GM06990 (cell line): Measurements from ENCODE around the gene RHEB.

Experiments
- DNase-seq: peaks from one replicate; pipeline ENCODE4 v3.0.0-alpha.2; 2011; ENCODE audit not compliant: insufficient read length; ENCODE audit errors: extremely low read depth
- H3K27me3 ChIP-seq: replicated peaks from 2 replicates; pipeline ENCODE4 v1.6.0; 2011; ENCODE audit warnings: low read length; ENCODE audit not compliant: control insufficient read depth, insufficient read depth
- H3K36me3 ChIP-seq: 2 replicates; pipeline ENCODE4 v1.5.1; 2011; ENCODE audit warnings: low read length; ENCODE audit not compliant: control insufficient read depth, insufficient read depth
- H3K4me3 ChIP-seq: replicated peaks from 2 replicates; pipeline ENCODE4 v1.5.1; 2011; ENCODE audit warnings: low read depth, mild to moderate bottlenecking, control low read depth, low read length
- TF ChIP-seq, protein P1 (sequence below): IDR thresholded peaks from 2 replicates; pipeline ENCODE4 v1.5.1; 2011; ENCODE audit warnings: low read length, control low read depth, mild to moderate bottlenecking, inconsistent platforms; ENCODE audit not compliant: insufficient read depth, poor library complexity, severe bottlenecking

The RHEB gene

DNA sequence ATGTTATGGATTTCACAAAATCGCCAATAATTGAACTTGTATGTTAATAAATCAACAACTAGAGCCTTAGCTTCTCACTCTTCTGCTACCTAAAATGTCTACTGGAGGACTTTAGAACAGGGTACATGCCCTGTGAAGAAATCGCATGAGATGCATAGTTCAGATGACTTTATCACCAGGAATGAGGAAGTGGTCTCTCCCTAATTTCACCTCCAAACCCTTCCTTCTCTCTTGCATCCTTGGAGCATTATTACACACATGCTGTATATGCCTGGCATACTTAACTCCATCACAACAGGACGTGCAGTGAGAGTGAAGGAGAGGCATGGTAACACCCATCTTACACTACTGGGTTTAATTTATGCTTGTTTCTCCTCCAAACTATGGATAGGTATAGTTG, 27.8 kb downstream of the RHEB start:
- DNase-seq, result no peak
- Histone ChIP-seq H3K4me3 (no peak overlapping the region), H3K36me3 (peaks cover 4% of the 10 kb centered on the region)

DNA sequence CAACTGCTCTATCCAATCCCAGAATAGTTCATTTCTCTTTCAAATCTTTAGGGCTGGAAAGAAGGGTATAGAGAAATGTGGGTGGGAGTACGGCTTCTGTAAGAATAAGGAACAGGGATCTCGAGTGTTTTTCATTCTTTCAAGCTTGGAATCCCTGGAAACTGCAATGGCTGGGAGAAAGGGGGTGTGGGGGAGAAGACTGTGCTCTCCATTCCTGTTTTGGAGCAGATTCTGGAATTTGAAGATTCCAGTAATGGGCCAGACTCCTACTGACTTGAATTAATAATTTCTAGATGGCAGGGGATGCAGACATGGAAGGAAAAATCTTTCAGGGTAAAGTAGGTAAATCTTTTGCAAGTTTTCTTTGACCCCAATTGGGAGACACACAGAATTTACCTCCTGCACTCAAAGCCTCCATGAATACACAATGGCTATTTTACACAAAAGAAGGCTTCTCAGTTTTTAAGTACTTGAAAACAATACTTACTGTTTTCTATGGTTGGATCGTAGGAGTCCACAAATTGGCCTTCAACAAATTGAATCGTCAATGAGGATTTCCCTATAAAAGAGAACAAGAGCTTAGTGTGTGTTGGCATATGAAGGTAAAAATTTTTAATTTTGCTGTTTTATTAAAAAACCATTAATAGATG, 29.1 kb downstream of the RHEB start:
- TF ChIP-seq, protein P1, sequence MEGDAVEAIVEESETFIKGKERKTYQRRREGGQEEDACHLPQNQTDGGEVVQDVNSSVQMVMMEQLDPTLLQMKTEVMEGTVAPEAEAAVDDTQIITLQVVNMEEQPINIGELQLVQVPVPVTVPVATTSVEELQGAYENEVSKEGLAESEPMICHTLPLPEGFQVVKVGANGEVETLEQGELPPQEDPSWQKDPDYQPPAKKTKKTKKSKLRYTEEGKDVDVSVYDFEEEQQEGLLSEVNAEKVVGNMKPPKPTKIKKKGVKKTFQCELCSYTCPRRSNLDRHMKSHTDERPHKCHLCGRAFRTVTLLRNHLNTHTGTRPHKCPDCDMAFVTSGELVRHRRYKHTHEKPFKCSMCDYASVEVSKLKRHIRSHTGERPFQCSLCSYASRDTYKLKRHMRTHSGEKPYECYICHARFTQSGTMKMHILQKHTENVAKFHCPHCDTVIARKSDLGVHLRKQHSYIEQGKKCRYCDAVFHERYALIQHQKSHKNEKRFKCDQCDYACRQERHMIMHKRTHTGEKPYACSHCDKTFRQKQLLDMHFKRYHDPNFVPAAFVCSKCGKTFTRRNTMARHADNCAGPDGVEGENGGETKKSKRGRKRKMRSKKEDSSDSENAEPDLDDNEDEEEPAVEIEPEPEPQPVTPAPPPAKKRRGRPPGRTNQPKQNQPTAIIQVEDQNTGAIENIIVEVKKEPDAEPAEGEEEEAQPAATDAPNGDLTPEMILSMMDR, result no peak
- no peak overlapping the region for H3K4me3 ChIP-seq
- DNase-seq, result no peak
- H3K27me3 ChIP-seq, result no peaks in the 10 kb centered on the region
- peaks cover 4% of the 10 kb centered on the region for H3K36me3 ChIP-seq

More for the DNA sequence above, 27.8 kb downstream of the RHEB start:
- no peaks in the 10 kb centered on the region for H3K27me3 ChIP-seq
- TF ChIP-seq, protein P1, result no peak

DNA sequence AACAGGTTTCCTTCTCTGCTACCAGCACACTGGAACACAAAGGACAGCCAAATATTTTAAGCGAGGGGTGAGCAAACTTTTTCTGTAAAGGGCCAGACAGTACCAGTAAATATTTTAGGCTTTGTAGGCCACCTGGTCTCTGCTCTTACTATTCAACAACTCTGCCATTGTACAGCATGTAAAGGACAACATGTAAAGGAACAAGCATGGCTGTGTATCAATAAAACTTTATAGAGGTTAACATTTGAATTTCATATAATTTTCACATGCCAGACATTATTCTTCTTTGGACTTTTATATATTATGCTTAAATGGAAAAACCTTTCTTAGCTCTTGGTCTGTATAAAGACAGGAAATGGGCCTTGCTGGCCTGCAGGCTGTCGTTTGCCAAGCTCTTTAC, 30.2 kb downstream of the RHEB start:
- no peak overlapping the region for H3K4me3 ChIP-seq
- TF ChIP-seq, protein P1, result no peak
- H3K36me3 ChIP-seq, result peaks cover 4% of the 10 kb centered on the region
- no peak for DNase-seq
- no peaks in the 10 kb centered on the region for H3K27me3 ChIP-seq

DNA sequence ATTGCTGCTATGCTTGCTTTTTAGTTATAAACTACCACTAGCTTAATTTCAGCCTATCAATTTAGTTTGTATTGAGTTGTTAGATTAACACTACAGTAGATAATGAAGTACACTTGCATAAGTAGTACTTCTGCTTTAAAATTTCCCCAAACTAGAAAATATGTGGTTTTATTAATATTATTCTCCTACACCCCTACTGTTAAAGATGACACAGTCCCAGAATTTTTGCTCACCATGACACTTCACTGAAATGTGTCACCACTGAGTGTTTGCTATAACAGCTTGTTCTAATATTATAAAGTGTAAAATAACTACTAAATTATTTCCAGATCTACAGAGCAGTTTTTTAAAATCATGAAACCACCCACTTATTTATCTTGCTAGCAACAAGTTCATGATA, 31.6 kb downstream of the RHEB start:
- no peak for DNase-seq
- peaks cover 4% of the 10 kb centered on the region for H3K36me3 ChIP-seq
- H3K4me3 ChIP-seq, result no peak overlapping the region
- no peaks in the 10 kb centered on the region for H3K27me3 ChIP-seq
- TF ChIP-seq, protein P1, result no peak

DNA sequence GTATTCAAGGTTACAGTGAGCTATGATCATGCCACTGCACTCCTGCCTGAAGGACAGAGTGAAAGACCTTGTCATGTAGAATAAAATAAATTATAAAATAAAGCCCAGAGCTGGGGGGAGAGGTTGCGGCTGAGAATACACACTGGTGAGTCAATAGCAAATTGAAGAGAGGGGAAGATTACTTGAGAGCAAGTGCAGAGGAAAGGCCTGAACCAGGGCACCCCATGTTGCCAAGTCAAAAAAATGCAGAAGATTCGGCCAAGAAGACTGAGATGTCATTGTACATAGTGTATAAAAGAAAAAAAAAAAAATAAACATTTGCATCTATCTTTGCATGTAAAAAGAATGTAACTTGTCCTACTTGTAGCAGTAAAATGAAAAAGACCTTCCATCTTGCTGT, 32.5 kb downstream of the RHEB start:
- Histone ChIP-seq H3K27me3 (no peaks in the 10 kb centered on the region), H3K4me3 (no peak overlapping the region), H3K36me3 (peaks cover 8% of the 10 kb centered on the region)
- DNase-seq, result no peak
- TF ChIP-seq, protein P1, result no peak

DNA sequence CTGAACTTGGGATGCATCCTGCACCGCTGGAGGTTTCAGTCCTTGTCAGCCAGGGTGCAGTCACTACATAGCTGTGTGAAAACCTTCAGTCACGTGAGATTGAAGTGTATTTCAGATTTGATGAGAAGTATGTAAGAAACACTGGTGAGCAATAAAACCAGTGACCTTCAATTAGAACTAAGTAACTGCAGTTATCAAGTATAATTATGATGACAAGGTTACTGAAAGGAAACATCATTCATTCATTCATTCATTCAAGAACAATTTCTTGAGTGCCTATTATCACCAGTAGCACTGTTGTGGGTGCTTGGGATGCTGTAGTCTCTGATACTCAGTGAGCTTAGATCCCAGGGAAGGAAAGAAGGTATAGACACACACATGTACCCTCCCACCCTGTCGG, 33.6 kb downstream of the RHEB start:
- TF ChIP-seq, protein P1, result no peak
- Histone ChIP-seq H3K27me3 (no peaks in the 10 kb centered on the region), H3K36me3 (peaks cover 8% of the 10 kb centered on the region), H3K4me3 (no peak overlapping the region)
- no peak for DNase-seq
